Left ventricle myocardium inferior (tissue), 1 donor: ENCODE data around the gene MAGI2. TPM values are rescaled to one million over a fixed set of nuclear protein-coding genes. Genes with fewer than 3 reads are reported as not detected.

Experiments
- DNase-seq: peaks from one replicate; pipeline ENCODE4 v3.0.0-alpha.2; 2020
- H3K27ac ChIP-seq: fragments of 200-600 bp; replicated peaks from 2 replicates; pipeline ENCODE4 v1.8.0; 2021
- H3K27me3 ChIP-seq: fragments of 200-600 bp; 2 replicates; pipeline ENCODE4 v1.8.0; 2021; ENCODE audit warnings: low read depth
- H3K36me3 ChIP-seq: fragments of 200-600 bp; 2 replicates; pipeline ENCODE4 v1.8.0; 2021
- H3K4me1 ChIP-seq: fragments of 200-600 bp; 2 replicates; pipeline ENCODE4 v1.8.0; 2021
- H3K4me3 ChIP-seq: fragments of 200-600 bp; 2 replicates; pipeline ENCODE4 v1.8.0; 2021; ENCODE audit warnings: mild to moderate bottlenecking, moderate library complexity
- H3K9me3 ChIP-seq: fragments of 200-600 bp; replicated peaks from 2 replicates; pipeline ENCODE4 v1.8.0; 2021
- CTCF ChIP-seq: fragments of 200-600 bp; IDR thresholded peaks from 2 replicates; pipeline ENCODE4 v1.8.0; 2021; ENCODE audit warnings: antibody characterized with exemption, mild to moderate bottlenecking, borderline replicate concordance
- intact Hi-C: fragments of 100-400 bp; cut with micrococcal nuclease; formaldehyde crosslinking; loops from one replicate; pipeline ENCODE4 v1.11.0; 2022
- total RNA-seq: library from RNA; stranded (reverse); fragmentation: NEBNext Ultra II Directional; extraction: Animal tissue kit (Norgen Biotek cat#: 25700); gene quantifications from one replicate; pipeline ENCODE4 v1.2.1, GENCODE V29; 2021
- donor health status: DM: no; HTN: yes; CAD: no; lungs with severe emphysema.

The MAGI2 gene
- total RNA-seq, 1 donor from 2014 or later = 4.5 TPM

GRCh38 chr7:78139335-78139734 is 1314.1 kb downstream of the MAGI2 start:
- Histone ChIP-seq H3K4me3 (no peak overlapping the region), H3K9me3 (no peaks in the 10 kb centered on the region), H3K27me3 (no peaks in the 10 kb centered on the region), H3K4me1 (no peaks in the 10 kb centered on the region), H3K36me3 (no peaks in the 10 kb centered on the region), H3K27ac (no peak overlapping the region)
- no peak for DNase-seq
- no peak for TF ChIP-seq CTCF
- intact Hi-C loops = no loop called here

- Histone ChIP-seq H3K4me1 (no peaks in the 10 kb centered on the region), H3K9me3 (no peaks in the 10 kb centered on the region), H3K4me3 (no peak overlapping the region), H3K36me3 (no peaks in the 10 kb centered on the region), H3K27me3 (no peaks in the 10 kb centered on the region), H3K27ac (no peak overlapping the region)
- no peak for TF ChIP-seq CTCF
- DNase-seq = no peak
- intact Hi-C loops = no loop called here
Observed at GRCh38 chr7:78134774-78135173, 1318.7 kb downstream of the MAGI2 start.

GRCh38 chr7:78134256-78134655 is 1319.2 kb downstream of the MAGI2 start:
- DNase-seq = no peak
- H3K9me3 ChIP-seq = no peaks in the 10 kb centered on the region
- H3K27ac ChIP-seq = no peak overlapping the region
- no peak overlapping the region for H3K4me3 ChIP-seq
- no peaks in the 10 kb centered on the region for H3K4me1 ChIP-seq
- TF ChIP-seq CTCF = peak; percentile 58
- H3K27me3 ChIP-seq = no peaks in the 10 kb centered on the region
- intact Hi-C loops = no loop called here
- H3K36me3 ChIP-seq = no peaks in the 10 kb centered on the region

GRCh38 chr7:78130446-78131215 is 1322.8 kb downstream of the MAGI2 start:
- Histone ChIP-seq H3K27ac (no peak overlapping the region), H3K4me3 (no peak overlapping the region), H3K27me3 (no peaks in the 10 kb centered on the region), H3K4me1 (no peaks in the 10 kb centered on the region), H3K9me3 (no peaks in the 10 kb centered on the region), H3K36me3 (no peaks in the 10 kb centered on the region)
- intact Hi-C loops = no loop called here
- DNase-seq = no peak
- TF ChIP-seq CTCF = no peak

GRCh38 chr7:78129865-78130264 is 1323.6 kb downstream of the MAGI2 start:
- Histone ChIP-seq H3K27me3 (no peaks in the 10 kb centered on the region), H3K4me3 (no peak overlapping the region), H3K9me3 (no peaks in the 10 kb centered on the region), H3K36me3 (no peaks in the 10 kb centered on the region), H3K27ac (no peak overlapping the region), H3K4me1 (no peaks in the 10 kb centered on the region)
- no peak for TF ChIP-seq CTCF
- no peak for DNase-seq
- intact Hi-C loops = no loop called here
